Upper lobe of left lung (tissue), 6 donors: Measurements from ENCODE around the gene THRA. TPM values are rescaled to one million over a fixed set of nuclear protein-coding genes. Genes with fewer than 3 reads are reported as not detected.
A peak's percentile ranks its signal among the peaks of the same experiment; 100 is the strongest.

Experiments used
- ATAC-seq, 2 donors: fragments of 200-7000 bp; cut with Tn5 transposase; one replicate each; pipeline ENCODE4 v1.9.1; 2022; ENCODE audit warnings: mild to moderate bottlenecking in 2 of 2, moderate library complexity in 2 of 2; ENCODE audit not compliant: low FRiP score in 2 of 2
- DNase-seq, 2 donors: peaks; one replicate each; pipeline ENCODE4 v3.0.0-alpha.2; 2019 to 2020
- H3K27ac ChIP-seq, 4 donors: fragments of 200-600 bp; sonication (generic); one replicate each; pipeline ENCODE4 v1.5.1; 2016 to 2019
- H3K27me3 ChIP-seq, 4 donors: fragments of 200-600 bp; sonication (generic); one replicate each; pipeline ENCODE4 v1.5.1; 2017 to 2019
- H3K36me3 ChIP-seq, 4 donors: fragments of 200-600 bp; sonication (generic); one replicate each; pipeline ENCODE4 v1.5.1; 2016 to 2019
- H3K4me1 ChIP-seq, 4 donors: fragments of 200-600 bp; sonication (generic); one replicate each; pipeline ENCODE4 v1.5.1; 2018 to 2019
- H3K4me3 ChIP-seq, 4 donors: fragments of 200-600 bp; sonication (generic); one replicate each; pipeline ENCODE4 v1.5.1; 2017 to 2019; ENCODE audit warnings: mild to moderate bottlenecking in 2 of 4, moderate library complexity in 1 of 4
- H3K9me3 ChIP-seq, 4 donors: fragments of 200-600 bp; sonication (generic); one replicate each; pipeline ENCODE4 v1.5.1; 2018 to 2019
- CTCF ChIP-seq, 6 experiments: fragments of 450-650 bp in 4 of 6; fragments of 200-600 bp in 2 of 6; sonication (generic) in 2 of 6; IDR thresholded peaks; one replicate each; pipeline ENCODE4 v1.5.1; 2016 to 2019; ENCODE audit warnings: antibody characterized with exemption in 6 of 6
- EP300 ChIP-seq, 4 donors: sonication (generic); formaldehyde crosslinking; IDR thresholded peaks; one replicate each; pipeline ENCODE4 v1.5.1; 2017; ENCODE audit warnings: antibody characterized with exemption in 4 of 4, control low read depth in 2 of 4
- POLR2A ChIP-seq, 4 donors: fragments of 450-650 bp; IDR thresholded peaks; one replicate each; pipeline ENCODE4 v1.5.1; 2016 to 2017; ENCODE audit warnings: antibody characterized with exemption in 4 of 4, mild to moderate bottlenecking in 2 of 4
- POLR2AphosphoS5 ChIP-seq, 2 donors: sonication (generic); formaldehyde crosslinking; IDR thresholded peaks; one replicate each; pipeline ENCODE4 v1.5.1; 2017; ENCODE audit warnings: antibody characterized with exemption in 2 of 2
- WGBS, 2 donors: methylation state at CpG; one replicate each; pipeline ENCODE4 v1.1.5; 2017 to 2018; 5-methylcytosine and 5-hydroxymethylcytosine counted together
- total RNA-seq, 6 donors: library from RNA; depleted of rRNA in 4 of 6; stranded (reverse); fragments of >200 nt in 4 of 6; gene quantifications; one replicate each; pipeline versions ENCODE4 v1.1.0 to v1.2.1, GENCODE V29; 2016 to 2021
- donor health status: DM: no; HTN: no; CAD: no; lungs with moderate emphysema.
- donor health status: DM: no; HTN: yes; CAD: no; lungs with severe emphysema.

The THRA gene
- total RNA-seq, 6 donors from 2014 or later = 31.0 to 55.3 (median 49.9) TPM

GRCh38 chr17:40111221-40112128 is 48.7 kb downstream of the THRA start:
- peak overlapping the region; percentile 91 to 97 (median 93) for H3K27ac ChIP-seq
- peak in 3 of 4 donors; percentile 31 to 77 (median 68) for TF ChIP-seq EP300 (IDR thresholded peaks at IDR 0.05)
- peak; percentile 80 to 82 for TF ChIP-seq POLR2AphosphoS5 (IDR thresholded peaks at IDR 0.05)
- peak in 1 of 4 donors; percentile 48 for TF ChIP-seq POLR2A (IDR thresholded peaks at IDR 0.05)
- TF ChIP-seq CTCF (IDR thresholded peaks at IDR 0.05) = peak; percentile 83 to 93 (median 89)
- DNase-seq = peak in 1 of 2 donors; percentile 93
- H3K4me1 ChIP-seq = peaks cover 72 to 79% (median 72%) of the 10 kb centered on the region in 4 donors
- peak; percentile 84 to 89 for ATAC-seq
- no peak overlapping the region for H3K4me3 ChIP-seq
- no peaks in the 10 kb centered on the region for H3K9me3 ChIP-seq
- no peaks in the 10 kb centered on the region for H3K27me3 ChIP-seq
- 1% methylated on average over 12 of the region's 12 CpGs for WGBS, 2 donors
- H3K36me3 ChIP-seq = no peaks in the 10 kb centered on the region

GRCh38 chr17:40112191-40112711 is 49.5 kb downstream of the THRA start:
- no peak for TF ChIP-seq EP300 (IDR thresholded peaks at IDR 0.05)
- TF ChIP-seq POLR2A (IDR thresholded peaks at IDR 0.05) = no peak
- no peak for TF ChIP-seq CTCF (IDR thresholded peaks at IDR 0.05)
- TF ChIP-seq POLR2AphosphoS5 (IDR thresholded peaks at IDR 0.05) = no peak
- no peak overlapping the region for H3K4me3 ChIP-seq
- H3K9me3 ChIP-seq = no peaks in the 10 kb centered on the region
- no peaks in the 10 kb centered on the region for H3K27me3 ChIP-seq
- H3K36me3 ChIP-seq = no peaks in the 10 kb centered on the region
- peak overlapping the region; percentile 91 to 97 (median 93) for H3K27ac ChIP-seq
- ATAC-seq (no peak), DNase-seq (no peak)
- peaks cover 64 to 71% (median 65%) of the 10 kb centered on the region in 4 donors for H3K4me1 ChIP-seq
- WGBS, 2 donors = 18% methylated on average over 2 of the region's 2 CpGs

GRCh38 chr17:40112718-40113109 is 49.9 kb downstream of the THRA start:
- Histone ChIP-seq H3K36me3 (no peaks in the 10 kb centered on the region), H3K4me3 (no peak overlapping the region), H3K9me3 (no peaks in the 10 kb centered on the region), H3K27me3 (no peaks in the 10 kb centered on the region), H3K27ac (peak overlapping the region; percentile 91 to 97 (median 93)), H3K4me1 (peaks cover 59 to 67% (median 60%) of the 10 kb centered on the region in 4 donors)
- 55 to 57% methylated on average over 4 of the region's 4 CpGs for WGBS, 2 donors
- DNase-seq = no peak
- no peak for TF ChIP-seq EP300 (IDR thresholded peaks at IDR 0.05)
- TF ChIP-seq CTCF (IDR thresholded peaks at IDR 0.05) = no peak
- TF ChIP-seq POLR2AphosphoS5 (IDR thresholded peaks at IDR 0.05) = no peak
- peak in 1 of 2 donors; percentile 7 for ATAC-seq

- 1% methylated on average over 17 of the region's 17 CpGs for WGBS, 2 donors
- H3K4me1 ChIP-seq = peaks cover 54 to 61% (median 54%) of the 10 kb centered on the region in 4 donors
- H3K36me3 ChIP-seq = no peaks in the 10 kb centered on the region
These were observed 50.5 kb downstream of the THRA start for GRCh38 chr17:40113110-40113906.

More at GRCh38 chr17:40113110-40113906, 50.5 kb downstream of the THRA start:
- Histone ChIP-seq H3K9me3 (no peaks in the 10 kb centered on the region), H3K27ac (peak overlapping the region; percentile 91 to 97 (median 93)), H3K4me3 (peak overlapping the region; percentile 36 to 53 (median 48)), H3K27me3 (no peaks in the 10 kb centered on the region)
- no peak for TF ChIP-seq POLR2A (IDR thresholded peaks at IDR 0.05)
- peak in 1 of 4 donors; percentile 32 for TF ChIP-seq EP300 (IDR thresholded peaks at IDR 0.05)
- TF ChIP-seq POLR2AphosphoS5 (IDR thresholded peaks at IDR 0.05) = peak; percentile 81 to 91
- peak; percentile 85 to 98 (median 94) for TF ChIP-seq CTCF (IDR thresholded peaks at IDR 0.05)
- ATAC-seq (peak; percentile 88 to 92), DNase-seq (peak; percentile 62 to 94)
